GM19452 (cell line): Measurements from ENCODE around the gene PRKG1.
"Not testable (repeated sequence)": the region's sequence is repeated elsewhere in the genome, so short reads cannot be mapped to it uniquely, and the experiment has no call there.

Experiments
- ATAC-seq: cut with Tn5 transposase; IDR thresholded peaks from one replicate; pipeline ENCODE4 v1.9.1; 2021; ENCODE audit not compliant: unreplicated experiment

PRKG1 gene

GRCh38 chr10:51260376-51260775, 186.1 kb downstream of the PRKG1 start:
- no peak for ATAC-seq

- ATAC-seq: no peak
Measured at GRCh38 chr10:51266496-51266895, 192.2 kb downstream of the PRKG1 start.

DNA sequence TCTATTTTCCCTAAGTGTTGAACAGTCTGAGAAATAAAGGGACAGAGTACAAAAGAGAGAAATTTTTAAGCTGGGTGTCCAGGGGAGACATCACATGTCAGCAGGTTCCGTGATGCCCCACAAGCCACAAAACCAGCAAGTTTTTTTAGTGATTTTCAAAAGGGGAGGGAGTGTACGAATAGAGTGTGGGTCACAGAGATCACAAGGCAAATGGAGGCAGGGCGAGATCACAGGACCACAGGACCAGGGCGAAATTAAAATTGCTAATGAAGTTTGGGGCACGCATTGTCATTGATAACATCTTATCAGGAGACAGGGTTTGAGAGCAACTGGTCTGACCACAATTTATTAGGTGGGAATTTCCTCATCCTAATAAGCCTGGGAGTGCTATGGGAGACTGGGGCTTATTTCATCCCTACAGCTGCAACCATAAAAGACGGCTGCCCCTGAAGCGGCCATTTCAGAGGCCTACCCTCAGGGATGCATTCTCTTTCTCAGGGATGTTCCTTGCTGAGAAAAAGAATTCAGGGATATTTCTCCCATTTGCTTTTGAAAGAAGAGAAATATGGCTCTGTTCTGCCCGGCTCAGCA, 193.8 kb downstream of the PRKG1 start:
- not testable (repeated sequence) for ATAC-seq

DNA sequence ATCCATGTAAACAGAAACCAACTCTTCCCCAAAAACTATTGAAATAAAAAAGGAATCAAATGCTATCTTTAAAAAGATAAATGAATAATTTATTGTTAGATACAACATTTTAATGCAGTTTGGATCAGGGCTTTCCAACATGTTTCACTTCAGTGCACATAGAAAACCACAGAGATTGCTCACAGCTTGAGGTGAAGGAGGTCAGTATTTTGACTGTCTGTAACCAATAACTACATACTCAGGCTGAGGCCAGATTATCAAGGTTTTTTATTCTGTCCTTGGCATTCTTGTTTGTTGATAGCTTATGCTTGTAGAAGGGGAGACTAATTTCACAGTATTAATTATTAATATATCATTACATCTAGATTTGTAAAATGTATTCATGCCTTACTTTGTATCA, 195.5 kb downstream of the PRKG1 start:
- ATAC-seq: no peak

DNA sequence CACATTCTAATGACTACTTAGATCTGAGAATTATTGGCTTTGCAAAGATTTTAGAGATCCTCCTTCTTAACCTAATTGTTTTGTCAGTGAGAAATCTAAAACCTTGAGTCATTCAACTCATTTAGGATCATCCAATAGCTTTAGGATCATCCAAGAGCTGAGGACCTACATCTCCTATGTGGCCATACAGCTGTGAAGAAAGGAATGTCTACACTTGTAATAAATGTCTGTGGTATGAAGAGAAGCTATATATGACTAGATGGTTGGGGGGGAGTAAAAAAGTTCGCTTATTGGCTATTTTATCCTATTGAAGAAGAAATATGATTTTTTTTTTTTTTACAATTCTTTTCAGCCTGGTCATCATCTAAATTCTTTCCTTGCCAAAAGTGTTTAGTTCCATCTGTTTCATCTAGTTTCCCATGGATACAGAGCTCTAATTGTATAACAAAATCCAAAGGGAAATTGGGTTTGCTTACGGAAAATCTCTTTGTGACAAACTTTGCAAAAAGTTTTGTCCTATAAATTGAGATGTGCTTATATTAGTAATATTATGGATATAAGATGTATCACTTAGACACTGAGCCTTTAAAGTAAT, 196.7 kb downstream of the PRKG1 start:
- ATAC-seq: no peak

DNA sequence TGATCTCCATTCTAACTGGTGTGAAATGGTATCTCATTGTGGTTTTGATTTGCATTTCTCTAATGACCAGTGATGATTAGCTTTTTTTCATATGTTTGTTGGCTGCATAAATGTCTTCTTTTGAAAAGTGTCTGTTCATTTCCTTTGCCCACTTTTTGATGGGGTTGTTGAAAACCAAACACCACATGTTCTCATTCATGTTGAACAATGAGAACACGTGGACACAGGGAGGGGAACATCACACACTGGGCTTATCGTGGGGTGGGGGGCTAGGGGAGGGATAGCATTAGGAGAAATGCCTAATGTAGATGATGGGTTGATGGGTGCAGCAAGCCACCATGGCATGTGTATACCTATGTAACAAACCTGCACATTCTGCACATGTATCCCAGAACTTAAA, 197.8 kb downstream of the PRKG1 start:
- ATAC-seq: not testable (repeated sequence)

- no peak for ATAC-seq
Measured at GRCh38 chr10:51272555-51272954, 198.3 kb downstream of the PRKG1 start.

- no peak for ATAC-seq
Measured at GRCh38 chr10:51273574-51273973, 199.3 kb downstream of the PRKG1 start.

- ATAC-seq: not testable (repeated sequence)
Measured at GRCh38 chr10:51276097-51276496, 201.8 kb downstream of the PRKG1 start.

DNA sequence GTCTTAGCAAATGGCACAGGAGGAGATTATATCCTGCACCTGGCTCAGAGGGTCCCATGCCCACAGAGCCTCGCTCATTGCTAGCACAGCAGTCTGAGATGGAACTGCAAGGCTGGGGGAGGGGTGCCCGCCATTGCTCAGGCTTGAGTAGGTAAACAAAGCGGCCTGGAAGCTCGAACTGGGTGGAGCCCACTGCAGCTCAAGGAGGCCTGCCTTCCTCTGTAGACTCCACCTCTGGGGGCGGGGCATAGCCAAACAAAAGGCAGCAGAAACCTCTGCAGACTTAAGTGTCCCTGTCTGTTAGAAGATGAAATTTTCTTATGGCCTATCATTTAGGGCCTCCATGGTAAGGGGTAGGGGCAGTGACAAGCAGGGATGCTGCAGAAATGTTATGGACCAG, 207.1 kb downstream of the PRKG1 start:
- not testable (repeated sequence) for ATAC-seq

DNA sequence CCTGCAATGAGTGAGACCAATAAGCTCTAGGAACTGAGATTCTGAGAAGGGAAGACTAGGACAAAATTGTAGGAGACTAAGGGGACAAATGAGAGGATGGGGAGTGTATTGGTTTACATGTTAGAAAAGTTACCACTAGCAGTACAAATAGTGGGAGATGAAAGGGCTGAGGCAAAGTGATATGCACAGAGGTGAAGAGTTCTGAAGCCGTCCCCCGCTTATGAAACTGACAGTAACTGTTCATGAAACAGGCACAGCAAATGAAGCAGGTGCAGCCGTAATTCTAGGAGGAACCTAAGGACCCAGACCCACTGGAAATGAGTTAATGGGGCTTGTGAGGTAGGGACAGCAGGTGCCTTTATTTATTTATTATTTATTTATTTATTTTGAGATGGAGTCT, 211.3 kb downstream of the PRKG1 start:
- ATAC-seq: no peak

GRCh38 chr10:51288511-51288910, 214.2 kb downstream of the PRKG1 start:
- no peak for ATAC-seq

DNA sequence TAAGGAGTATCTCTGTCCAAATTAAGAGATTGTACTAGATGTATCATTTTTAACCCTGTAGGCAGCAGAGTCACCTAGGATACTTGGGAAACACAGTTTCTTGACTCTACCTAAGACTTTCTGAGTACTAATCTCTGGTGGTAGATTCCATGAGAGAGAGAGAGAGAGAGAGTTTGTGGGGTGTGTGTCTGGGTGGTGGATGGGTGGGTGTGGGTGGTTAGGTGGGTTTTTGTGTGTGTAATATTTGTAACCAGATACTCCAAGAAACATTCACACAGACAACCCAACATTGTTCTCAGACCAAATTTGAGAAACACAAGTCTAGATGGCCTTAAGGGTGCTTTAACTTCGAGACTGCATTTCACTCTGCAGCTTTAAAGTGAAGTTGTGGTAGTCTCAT, 215.2 kb downstream of the PRKG1 start:
- ATAC-seq: no peak

DNA sequence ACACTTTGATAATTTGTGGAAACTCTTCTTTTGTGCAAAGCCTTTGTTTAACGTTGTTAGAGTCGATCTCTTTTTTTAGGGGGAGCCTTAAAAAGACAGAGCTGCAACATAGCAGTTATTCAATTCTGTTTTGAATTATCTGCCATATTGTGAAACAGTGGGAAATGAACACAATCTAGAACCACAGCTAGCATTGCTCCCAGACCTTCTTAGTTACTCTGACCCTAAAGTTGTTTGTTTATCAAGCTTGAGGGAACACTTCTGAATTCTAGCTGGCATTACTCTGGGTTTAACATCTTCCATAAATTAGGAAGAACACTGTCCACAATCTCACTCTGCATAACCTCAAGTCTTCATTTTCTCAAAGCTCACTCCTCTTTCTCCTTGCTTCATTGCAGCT, 217.7 kb downstream of the PRKG1 start:
- ATAC-seq: no peak

GRCh38 chr10:51297438-51297837, 223.2 kb downstream of the PRKG1 start:
- no peak for ATAC-seq

DNA sequence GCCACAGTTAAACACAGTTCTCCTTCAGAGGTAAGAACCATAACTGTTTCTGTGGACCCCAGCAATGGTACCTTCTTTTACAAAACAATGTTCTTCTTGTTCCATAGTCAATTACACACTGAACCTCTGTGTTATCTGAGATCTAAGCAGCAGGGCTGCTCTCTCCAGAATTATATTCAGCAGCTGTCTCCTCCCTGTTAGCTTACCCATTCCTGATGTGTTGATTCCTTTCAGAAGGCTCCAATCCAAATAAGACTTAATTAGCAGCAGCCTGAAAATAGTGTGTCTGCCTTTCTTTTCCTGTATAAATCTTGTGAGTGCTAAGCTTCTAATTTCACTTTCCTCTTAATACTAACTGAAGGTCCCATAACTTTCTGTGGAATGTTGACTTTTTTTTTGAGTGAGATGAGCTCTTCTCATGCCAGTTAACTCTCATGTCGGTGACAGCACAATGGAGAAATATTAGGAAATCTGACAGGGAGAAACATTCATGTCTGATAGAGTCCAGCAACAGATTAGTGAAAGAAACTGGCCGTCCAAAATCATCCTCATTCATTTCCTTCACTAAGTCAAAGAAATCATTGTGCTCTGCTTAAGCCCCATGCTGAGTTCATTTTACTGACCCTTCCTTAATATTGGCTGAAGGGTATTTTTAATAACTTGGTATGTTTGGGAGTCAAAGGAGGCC, 226.5 kb downstream of the PRKG1 start:
- no peak for ATAC-seq

DNA sequence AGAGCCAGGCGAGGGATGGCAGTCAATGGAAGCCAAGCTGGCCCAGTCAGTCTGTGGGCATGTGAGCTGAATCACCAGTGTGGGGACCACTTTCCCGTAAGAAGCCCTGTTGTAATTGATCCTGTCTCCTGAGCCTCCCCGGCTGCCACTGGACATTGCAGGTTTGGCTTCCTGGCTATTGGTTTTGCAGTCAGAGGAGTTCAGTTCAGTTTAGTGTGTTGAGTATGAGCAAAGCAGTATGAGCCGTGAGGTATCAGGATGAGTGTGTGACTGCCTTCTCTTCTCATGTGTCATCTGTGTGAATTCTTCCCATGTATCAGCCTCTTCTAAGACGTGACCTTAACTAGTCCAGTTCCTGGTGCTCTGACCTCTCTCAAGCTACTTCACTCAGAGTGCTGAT, 227.4 kb downstream of the PRKG1 start:
- ATAC-seq: no peak

DNA sequence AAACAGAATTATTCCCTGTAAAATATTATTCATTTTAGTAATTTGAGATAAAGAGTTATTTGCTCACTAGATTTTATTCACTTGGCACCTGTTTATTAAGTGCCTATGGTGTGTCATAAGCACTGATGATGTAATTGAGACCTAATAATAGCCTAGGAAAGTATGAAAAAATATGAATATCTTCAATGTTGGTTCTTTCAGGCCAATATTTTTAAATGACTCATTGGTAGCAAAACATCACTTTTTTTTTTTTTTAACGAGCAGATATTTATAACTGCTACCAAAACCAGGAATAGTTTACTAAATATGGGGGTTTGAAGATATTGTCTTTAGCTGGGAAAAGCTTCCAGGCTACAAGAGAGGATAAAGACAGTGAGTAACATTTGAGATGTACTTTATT, 228.0 kb downstream of the PRKG1 start:
- no peak for ATAC-seq

DNA sequence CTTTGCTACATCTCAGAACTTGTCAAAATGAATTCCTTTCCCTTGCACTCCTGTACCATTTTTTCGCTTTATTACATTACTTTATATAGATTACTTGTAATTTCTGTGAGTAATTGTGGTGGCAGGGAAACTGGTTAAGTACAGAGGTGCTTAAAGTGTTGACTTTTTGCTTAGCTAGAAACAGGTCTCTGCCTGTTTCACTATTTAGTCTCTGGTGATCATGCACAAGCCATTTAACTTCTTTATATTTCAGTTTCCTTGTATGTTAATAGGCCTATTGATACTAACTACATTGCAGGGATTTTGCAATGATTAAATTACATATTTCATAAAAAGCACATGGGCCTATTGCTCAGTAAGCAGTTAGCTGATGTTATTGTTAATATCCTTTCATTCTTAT, 233.8 kb downstream of the PRKG1 start:
- ATAC-seq: no peak

DNA sequence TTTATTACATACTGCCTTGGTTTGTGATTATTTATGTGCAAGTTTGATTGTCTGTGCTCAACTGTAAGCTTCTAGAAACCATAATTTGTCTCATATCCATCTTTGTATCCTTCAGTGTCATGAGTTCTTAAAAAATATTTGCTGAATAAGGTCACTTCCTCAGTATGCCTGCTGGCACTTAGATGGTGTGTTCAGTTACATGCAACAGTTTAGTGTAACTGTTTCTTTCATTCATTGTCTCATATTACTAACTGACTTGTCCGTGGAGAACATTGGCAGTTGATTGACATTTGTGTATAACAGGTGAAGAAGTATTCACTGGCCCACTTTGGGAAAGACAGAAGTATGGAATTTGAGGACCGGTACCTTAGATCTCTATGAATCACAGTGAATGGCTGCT, 236.9 kb downstream of the PRKG1 start:
- ATAC-seq: no peak

DNA sequence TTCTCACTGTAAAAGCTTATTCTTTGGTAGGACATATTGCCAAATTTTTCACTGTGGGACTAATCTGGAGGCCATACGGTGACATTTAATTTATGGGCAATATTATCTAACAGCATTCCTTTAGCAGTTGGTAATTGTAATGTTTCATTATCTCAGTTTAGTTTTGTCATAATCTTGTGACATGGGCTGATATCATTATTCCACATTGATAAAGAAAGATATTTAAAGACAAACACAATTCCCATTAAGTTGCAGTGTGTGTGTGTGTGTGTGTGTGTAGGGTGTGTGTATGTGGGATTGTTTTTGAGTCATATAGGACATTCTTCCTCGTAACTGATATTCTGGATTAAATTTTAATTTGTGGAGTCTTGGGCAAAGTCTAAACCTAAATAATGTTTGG, 238.5 kb downstream of the PRKG1 start:
- no peak for ATAC-seq

- no peak for ATAC-seq
Measured at GRCh38 chr10:51313251-51313650, 239.0 kb downstream of the PRKG1 start.
